ENCODE measurements around the gene KEL. TPM values are rescaled to one million over a fixed set of nuclear protein-coding genes. Genes with fewer than 3 reads are reported as not detected.

KEL gene
- total RNA-seq, 1 donor = not detected

DNA sequence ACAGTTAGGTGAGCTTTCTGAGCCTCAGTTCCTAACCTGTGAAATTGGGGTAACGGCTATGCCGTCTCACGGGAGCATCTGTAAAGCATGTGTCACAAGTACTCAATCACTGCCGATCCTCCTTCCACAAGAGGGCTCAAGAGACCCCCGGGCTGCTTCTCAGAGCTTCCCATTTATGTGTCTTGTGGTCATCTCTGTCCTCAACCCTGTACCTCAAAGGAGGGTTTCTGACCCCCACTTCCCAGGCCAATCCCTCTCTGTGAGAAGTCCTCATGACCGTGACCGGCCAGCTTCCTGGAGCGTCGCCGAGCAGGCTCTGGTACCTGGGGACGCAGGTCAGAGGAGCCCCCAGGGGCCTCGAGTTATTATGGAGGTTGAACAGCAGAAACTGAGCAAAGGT, 28.1 kb downstream of the KEL start:
- no peak overlapping the region for H3K27ac ChIP-seq (ENCODE audit: low read depth, low read length)
- no peaks in the 10 kb centered on the region for H3K79me2 ChIP-seq (ENCODE audit: insufficient read depth, low read length)
- H3K27me3 ChIP-seq (ENCODE audit: insufficient read depth, low read length) = no peaks in the 10 kb centered on the region
- DNase-seq (ENCODE audit: insufficient read length, low spot score, missing footprints) = no peak
- no peak overlapping the region for H3K4me2 ChIP-seq (ENCODE audit: insufficient read depth, low read length)
- no peaks in the 10 kb centered on the region for H3K4me1 ChIP-seq (ENCODE audit: insufficient read depth, low read length)
- H2AFZ ChIP-seq (ENCODE audit: low read length) = no peak overlapping the region
- H3K9me3 ChIP-seq (ENCODE audit: low read depth, low read length) = no peaks in the 10 kb centered on the region
- no peaks in the 10 kb centered on the region for H4K20me1 ChIP-seq (ENCODE audit: insufficient read depth, low read length)
- no peaks in the 10 kb centered on the region for H3K36me3 ChIP-seq (ENCODE audit: insufficient read depth, low read length)
- H3K4me3 ChIP-seq (ENCODE audit: insufficient read depth, low read length) = no peak overlapping the region
- TF ChIP-seq, protein P1, sequence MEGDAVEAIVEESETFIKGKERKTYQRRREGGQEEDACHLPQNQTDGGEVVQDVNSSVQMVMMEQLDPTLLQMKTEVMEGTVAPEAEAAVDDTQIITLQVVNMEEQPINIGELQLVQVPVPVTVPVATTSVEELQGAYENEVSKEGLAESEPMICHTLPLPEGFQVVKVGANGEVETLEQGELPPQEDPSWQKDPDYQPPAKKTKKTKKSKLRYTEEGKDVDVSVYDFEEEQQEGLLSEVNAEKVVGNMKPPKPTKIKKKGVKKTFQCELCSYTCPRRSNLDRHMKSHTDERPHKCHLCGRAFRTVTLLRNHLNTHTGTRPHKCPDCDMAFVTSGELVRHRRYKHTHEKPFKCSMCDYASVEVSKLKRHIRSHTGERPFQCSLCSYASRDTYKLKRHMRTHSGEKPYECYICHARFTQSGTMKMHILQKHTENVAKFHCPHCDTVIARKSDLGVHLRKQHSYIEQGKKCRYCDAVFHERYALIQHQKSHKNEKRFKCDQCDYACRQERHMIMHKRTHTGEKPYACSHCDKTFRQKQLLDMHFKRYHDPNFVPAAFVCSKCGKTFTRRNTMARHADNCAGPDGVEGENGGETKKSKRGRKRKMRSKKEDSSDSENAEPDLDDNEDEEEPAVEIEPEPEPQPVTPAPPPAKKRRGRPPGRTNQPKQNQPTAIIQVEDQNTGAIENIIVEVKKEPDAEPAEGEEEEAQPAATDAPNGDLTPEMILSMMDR (IDR thresholded peaks at IDR 0.05; ENCODE audit: extremely low read depth, low read depth, low read length) = no peak

DNA sequence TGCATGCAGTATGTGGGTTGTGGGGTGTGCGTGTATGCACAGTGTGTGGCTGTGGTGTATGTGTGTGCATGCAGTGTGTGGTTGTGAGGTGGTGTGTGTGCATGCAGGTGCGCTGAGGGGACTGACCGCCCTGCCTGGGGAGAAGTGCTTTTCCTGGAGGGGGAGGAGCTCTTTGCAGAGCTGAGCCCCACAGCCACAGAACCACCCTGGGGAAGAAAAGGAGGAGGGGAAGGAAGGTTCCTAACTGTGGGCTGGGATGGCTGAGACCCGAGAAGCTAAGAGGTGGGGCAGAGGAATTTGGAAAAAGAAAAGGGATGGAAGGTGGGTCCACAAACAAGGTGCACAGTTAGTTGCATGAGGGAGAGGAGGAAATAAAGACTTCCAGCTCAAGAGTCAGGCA, 28.5 kb downstream of the KEL start, which contains the start of gene TRPV5:
Gene TRPV5, minus strand, starts transcription at position 123 of the 400 bp plus-strand sequence. CDS start 287 bp downstream, outside the sequence.
- H2AFZ ChIP-seq (ENCODE audit: low read length) = no peak within 1 kb of the TSS
- H3K9me3 ChIP-seq (ENCODE audit: low read depth, low read length) = no peaks in the 10 kb centered on the region
- no peak within 1 kb of the TSS for H3K27ac ChIP-seq (ENCODE audit: low read depth, low read length)
- no peak for DNase-seq (ENCODE audit: insufficient read length, low spot score, missing footprints)
- no peaks in the 10 kb centered on the region for H3K27me3 ChIP-seq (ENCODE audit: insufficient read depth, low read length)
- H3K36me3 ChIP-seq (ENCODE audit: insufficient read depth, low read length) = no peaks in the 10 kb centered on the region
- no peaks in the 10 kb centered on the region for H4K20me1 ChIP-seq (ENCODE audit: insufficient read depth, low read length)
- H3K4me2 ChIP-seq (ENCODE audit: insufficient read depth, low read length) = no peak within 1 kb of the TSS
- TF ChIP-seq, protein P1 (IDR thresholded peaks at IDR 0.05; ENCODE audit: extremely low read depth, low read depth, low read length) = no peak
- no peak within 1 kb of the TSS for H3K4me3 ChIP-seq (ENCODE audit: insufficient read depth, low read length)
- no peaks in the 10 kb centered on the region for H3K4me1 ChIP-seq (ENCODE audit: insufficient read depth, low read length)
- H3K79me2 ChIP-seq (ENCODE audit: insufficient read depth, low read length) = no peaks in the 10 kb centered on the region

DNA sequence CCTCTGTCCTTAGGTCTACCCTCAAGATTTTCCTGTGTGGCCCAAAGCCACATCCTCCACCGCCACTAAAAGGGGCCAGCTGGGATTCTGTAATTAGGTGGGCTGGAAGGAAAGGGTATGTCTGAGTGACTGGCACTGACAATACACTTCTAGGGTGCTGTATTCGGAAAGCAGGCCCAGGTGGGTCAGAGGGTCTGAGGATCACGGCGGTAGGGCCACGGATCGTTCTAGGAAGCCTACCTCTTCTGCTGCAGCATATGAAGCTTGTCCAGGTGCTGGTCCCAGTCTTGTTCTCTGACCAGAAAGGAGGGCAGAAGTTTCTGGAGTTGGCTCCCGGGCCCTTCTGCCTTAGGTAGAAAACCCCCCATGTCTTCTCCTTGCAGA, 29.1 kb downstream of the KEL start:
- no peaks in the 10 kb centered on the region for H3K27me3 ChIP-seq (ENCODE audit: insufficient read depth, low read length)
- H4K20me1 ChIP-seq (ENCODE audit: insufficient read depth, low read length) = no peaks in the 10 kb centered on the region
- H3K4me1 ChIP-seq (ENCODE audit: insufficient read depth, low read length) = no peaks in the 10 kb centered on the region
- no peak overlapping the region for H3K27ac ChIP-seq (ENCODE audit: low read depth, low read length)
- H2AFZ ChIP-seq (ENCODE audit: low read length) = no peak overlapping the region
- H3K4me2 ChIP-seq (ENCODE audit: insufficient read depth, low read length) = no peak overlapping the region
- H3K4me3 ChIP-seq (ENCODE audit: insufficient read depth, low read length) = no peak overlapping the region
- DNase-seq (ENCODE audit: insufficient read length, low spot score, missing footprints) = no peak
- no peaks in the 10 kb centered on the region for H3K36me3 ChIP-seq (ENCODE audit: insufficient read depth, low read length)
- no peaks in the 10 kb centered on the region for H3K79me2 ChIP-seq (ENCODE audit: insufficient read depth, low read length)
- no peaks in the 10 kb centered on the region for H3K9me3 ChIP-seq (ENCODE audit: low read depth, low read length)
- TF ChIP-seq, protein P1 (IDR thresholded peaks at IDR 0.05; ENCODE audit: extremely low read depth, low read depth, low read length) = no peak

DNA sequence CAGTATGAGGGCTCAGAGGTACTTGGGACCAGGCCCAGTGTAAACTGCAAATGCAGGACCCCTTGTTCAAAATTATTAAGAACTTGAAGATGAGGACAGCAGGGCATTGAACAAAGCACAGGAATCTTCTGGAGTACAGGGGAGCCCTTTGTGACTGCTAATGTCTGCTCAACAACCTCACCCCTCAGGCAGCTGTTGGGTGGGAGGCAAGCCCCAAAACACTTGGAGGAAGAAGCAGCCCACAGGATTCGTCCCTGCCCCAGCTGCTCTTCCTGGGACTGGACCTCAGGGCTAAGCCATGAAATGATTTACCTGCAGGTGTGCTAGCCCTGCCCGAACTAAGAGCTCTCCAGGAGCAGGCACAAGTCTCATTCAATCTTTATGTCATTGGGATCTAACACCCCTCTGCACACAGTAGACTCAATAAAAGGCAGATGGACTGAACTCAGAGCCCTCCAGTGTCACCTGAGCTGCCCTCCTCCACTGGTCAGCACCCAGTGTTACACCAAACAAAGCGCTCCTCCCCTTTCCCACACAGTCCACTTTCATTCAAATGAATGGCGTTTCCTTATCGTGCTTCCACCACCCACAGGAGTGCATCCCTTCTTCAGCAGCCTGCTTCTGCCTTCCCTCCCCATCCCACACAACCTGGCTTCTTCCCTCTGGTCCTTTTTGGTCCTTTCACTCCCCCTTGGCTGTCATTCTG, 29.6 kb downstream of the KEL start:
- Histone ChIP-seq H4K20me1 (ENCODE audit: insufficient read depth, low read length) (no peaks in the 10 kb centered on the region), H3K27me3 (ENCODE audit: insufficient read depth, low read length) (no peaks in the 10 kb centered on the region), H3K27ac (ENCODE audit: low read depth, low read length) (no peak overlapping the region), H3K4me2 (ENCODE audit: insufficient read depth, low read length) (no peak overlapping the region), H3K4me1 (ENCODE audit: insufficient read depth, low read length) (no peaks in the 10 kb centered on the region), H3K79me2 (ENCODE audit: insufficient read depth, low read length) (no peaks in the 10 kb centered on the region), H3K9me3 (ENCODE audit: low read depth, low read length) (no peaks in the 10 kb centered on the region), H3K4me3 (ENCODE audit: insufficient read depth, low read length) (no peak overlapping the region), H2AFZ (ENCODE audit: low read length) (no peak overlapping the region), H3K36me3 (ENCODE audit: insufficient read depth, low read length) (no peaks in the 10 kb centered on the region)
- TF ChIP-seq, protein P1 (IDR thresholded peaks at IDR 0.05; ENCODE audit: extremely low read depth, low read depth, low read length) = no peak
- no peak for DNase-seq (ENCODE audit: insufficient read length, low spot score, missing footprints)
